HG03095 (cell line): ENCODE results near the gene AKAP8L.
A peak's percentile ranks its signal among the peaks of the same experiment; 100 is the strongest.

Experiments
- ATAC-seq: cut with Tn5 transposase; IDR thresholded peaks from one replicate; pipeline ENCODE4 v1.9.1; 2021; ENCODE audit warnings: moderate library complexity; ENCODE audit not compliant: unreplicated experiment

Gene AKAP8L

DNA sequence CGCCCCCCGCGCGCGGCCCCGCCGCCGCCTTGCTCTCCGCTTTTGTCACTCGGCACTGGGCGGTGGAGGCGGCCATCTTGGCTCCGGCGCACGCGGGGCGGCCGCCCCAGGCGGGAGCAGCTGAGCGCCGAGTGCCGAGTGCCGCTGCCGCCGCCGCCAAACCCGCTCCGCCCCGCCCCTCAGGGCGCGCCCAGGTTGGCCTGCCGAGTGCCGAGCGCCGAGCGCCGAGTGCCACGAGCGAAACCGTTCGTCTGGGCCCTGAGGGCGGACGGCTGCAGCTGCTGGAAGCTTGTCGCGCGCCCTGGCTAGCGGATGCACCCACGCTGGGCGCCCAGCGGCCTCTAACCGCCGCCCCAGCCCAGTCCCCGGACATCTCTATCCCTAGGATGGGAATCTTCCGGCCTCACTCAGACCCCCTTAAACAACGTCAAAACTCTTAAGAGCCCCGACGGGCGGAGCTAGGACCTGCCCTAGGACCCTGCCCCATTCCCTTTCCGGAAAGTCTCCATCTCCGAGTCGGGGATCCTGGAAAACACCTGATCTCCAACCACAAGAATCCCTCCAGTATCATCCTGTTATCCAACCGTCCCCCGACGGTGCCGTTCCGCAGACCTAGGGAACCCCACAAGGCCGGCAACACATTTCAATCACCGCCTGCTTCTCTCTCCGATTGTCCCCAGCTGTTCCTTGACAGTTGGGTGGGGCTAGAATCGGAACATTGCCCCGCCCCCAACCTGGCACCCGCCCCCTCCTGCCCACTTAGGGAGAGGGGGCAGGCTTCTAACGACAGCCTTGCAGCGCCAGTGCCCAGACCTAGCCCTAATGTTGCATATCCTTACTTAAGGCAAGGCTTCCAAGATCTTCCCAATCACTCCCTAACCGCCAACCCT is 14.1 kb upstream of the AKAP8L start:
- peak; percentile 67 for ATAC-seq

- ATAC-seq: no peak
Observed at GRCh38 chr19:15432018-15432494, 13.3 kb upstream of the AKAP8L start.

- ATAC-seq: no peak
Observed at GRCh38 chr19:15431396-15432017, 12.7 kb upstream of the AKAP8L start.

DNA sequence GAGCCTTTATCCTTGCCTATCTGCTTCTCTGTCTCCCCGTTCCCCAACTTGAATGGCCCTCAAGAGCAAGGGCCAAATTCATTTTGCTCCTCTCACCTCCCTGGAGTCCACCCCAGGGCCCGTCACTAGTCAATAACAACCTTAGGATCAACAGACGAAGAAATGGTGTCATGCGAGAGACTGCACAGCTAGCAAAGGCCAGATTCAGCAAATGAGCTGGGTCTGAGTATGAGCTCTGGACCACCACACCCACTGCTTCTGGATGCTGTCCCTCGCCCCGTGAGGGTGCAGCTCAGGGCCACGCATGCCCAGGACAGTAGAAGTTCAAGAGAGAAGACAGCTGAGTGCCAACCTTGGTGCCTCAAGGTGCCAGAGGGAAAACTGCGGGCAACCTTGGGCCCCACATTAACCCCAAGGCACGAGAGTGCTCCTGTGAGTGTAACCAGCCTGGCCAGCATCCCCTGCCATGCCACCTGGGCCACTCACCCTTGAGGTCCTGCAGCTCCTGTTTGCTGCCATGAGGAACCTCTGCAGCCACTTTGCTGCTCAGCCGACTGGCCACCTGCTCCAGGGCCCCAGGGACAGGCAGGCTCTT is 11.8 kb upstream of the AKAP8L start:
- no peak for ATAC-seq

GRCh38 chr19:15429825-15430467 is 11.2 kb upstream of the AKAP8L start:
- no peak for ATAC-seq

GRCh38 chr19:15428956-15429824 is 10.4 kb upstream of the AKAP8L start:
- ATAC-seq: no peak

DNA sequence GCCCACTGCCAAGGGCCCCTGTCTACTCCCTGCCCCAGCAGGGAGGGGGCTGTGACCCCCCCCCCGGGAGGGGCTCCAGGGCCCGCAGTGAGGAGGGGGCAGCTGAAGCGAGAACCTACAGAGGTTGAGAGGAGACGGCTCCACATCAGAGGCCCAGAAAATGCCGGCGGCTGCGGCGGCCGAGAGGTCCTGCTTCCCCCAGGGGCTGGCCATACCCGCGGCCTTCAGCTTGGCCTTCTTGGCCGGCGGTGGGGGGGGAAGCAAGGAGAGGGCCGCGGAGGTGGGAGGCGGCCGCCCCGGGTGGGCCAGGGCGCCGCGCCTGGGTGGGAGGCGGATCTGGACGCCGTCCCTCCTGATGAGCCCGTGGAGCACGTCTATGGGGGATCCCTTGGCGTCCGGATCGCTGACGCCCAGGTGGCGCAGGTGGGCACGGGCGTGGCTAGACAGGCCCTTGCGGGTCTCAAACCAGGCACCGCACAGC is 9.2 kb upstream of the AKAP8L start:
- ATAC-seq: no peak

GRCh38 chr19:15427350-15427700 is 8.5 kb upstream of the AKAP8L start:
- no peak for ATAC-seq

DNA sequence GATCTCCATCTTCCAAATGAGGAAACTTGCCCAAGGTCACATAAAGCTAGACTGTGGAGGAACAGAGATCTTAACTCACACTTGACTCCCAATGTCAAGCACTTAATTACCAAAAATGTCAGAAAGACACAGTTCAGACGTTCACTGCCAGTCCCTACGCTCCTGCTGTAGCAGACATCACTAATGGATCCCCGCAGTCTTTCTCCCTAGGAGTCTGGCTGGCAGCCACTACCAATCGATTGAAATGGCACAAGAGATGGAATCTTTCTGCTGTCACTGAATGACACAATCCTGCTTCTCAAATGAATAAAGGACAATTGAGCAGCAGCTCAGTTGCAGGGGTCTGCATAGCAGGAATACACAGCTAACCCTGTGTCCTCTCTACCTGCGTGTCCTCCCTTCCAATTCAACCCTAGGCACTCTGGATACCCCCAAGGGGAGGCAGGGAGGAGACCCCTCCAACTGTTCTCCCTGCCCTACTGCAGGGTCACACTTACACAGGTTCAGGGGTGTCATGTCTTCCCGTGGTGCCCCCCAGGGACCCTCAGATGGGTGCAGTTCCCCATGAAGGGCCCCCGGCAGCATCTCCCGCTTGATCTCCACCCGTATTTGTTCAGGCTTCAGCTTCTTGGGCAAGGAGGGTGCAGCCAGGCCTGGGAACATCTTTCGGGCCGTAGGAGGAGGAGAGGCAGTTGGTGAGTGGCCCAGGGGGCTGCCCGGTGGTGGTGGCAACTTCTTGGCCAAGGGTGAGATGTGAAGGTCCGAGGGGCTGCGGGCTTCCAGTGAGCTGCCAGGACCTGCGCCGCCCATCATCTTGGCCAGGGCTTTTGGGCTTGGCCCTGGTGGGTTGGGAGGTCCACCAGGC is 7.9 kb upstream of the AKAP8L start:
- ATAC-seq: no peak

DNA sequence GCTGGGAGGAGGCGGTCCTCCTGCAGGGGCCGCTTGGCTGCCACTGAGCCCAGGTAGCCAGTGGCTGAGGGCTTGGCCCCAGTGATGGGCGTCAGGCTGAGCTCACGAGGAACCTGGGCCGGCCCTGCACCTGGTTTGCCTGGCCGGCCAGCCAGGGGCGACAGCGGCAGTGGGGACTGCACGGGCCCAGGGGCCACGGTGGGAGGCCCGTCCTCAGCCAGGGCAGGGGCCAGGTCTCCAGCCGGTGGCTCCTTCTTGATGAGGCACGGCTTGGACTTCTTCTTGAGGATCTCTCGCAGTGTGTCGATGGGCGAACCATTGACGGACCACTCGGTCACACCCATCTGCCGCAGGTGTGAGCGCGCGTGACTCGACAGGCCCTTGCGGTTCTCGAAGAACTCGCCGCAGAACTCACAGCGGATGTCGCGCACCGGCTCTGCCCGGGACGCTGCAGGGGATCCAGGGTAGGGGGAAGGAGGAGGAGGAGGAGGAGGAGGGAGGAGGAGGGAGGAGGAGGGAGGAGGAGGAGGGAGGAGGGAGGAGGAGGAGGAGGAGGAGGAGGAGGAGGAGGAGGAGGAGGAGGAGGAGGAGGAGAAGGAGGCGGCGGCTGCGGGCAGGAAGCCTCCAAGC is 6.6 kb upstream of the AKAP8L start:
- no peak for ATAC-seq

GRCh38 chr19:15424692-15425272 is 6.0 kb upstream of the AKAP8L start:
- ATAC-seq: no peak

DNA sequence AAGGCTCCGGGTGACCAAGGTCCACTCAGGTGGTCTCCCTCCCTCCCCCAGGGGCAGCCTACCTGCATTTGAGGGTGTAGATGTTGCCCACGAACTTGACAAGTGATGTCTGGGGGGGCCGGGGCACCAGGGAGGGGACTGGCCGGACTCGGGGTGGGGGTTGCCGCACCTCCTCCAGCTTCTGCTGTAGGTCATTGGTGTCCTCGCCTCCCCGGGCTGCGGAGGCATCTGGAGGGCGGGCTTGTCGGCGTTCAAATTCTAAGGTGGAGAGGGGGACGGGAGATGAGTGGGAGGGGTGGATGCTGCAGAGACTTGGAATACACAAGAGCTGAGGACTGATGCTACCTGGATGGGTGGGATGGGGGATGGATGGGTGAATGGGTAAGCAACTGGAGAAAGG is 5.3 kb upstream of the AKAP8L start:
- ATAC-seq: no peak

- no peak for ATAC-seq
Observed at GRCh38 chr19:15423130-15423529, 4.3 kb upstream of the AKAP8L start.

DNA sequence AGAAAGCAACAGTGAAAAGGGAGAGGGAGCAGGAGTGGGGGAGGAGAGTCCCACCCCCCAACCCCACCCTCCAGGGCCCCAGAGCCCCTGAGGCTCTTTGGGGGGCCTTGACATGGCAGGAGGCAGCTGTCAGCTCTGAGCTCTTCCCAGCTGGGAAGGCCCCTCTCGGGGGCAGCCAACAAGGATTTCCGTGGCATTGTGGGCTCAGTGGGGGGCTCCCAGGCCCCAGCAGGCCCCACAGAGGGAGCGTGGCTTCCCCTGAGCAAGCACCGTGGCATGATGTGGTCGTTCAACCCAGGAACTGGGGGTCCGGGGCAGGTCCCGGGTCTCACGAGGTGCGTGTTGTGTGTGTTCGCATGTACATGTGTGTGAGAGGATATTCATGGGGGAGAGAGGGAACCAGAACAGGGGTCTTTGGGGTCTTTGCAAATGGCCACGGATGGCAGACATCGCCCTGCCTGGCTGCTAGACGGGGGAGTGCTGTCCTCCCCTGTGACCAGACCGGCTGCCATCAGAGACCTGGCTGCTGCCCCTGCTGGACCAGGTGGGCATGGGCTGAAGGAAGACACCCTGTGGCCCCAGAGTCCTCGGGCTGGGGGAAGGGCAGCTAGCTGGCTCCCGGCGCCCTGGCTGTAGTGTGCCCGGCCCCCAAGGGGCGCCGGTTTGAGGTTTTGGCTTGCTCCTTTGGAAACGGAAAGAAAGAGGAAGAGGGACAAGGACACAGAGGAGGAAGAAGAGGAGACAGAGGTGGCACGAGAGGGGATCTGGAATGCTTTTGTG is 3.7 kb upstream of the AKAP8L start:
- ATAC-seq: no peak

DNA sequence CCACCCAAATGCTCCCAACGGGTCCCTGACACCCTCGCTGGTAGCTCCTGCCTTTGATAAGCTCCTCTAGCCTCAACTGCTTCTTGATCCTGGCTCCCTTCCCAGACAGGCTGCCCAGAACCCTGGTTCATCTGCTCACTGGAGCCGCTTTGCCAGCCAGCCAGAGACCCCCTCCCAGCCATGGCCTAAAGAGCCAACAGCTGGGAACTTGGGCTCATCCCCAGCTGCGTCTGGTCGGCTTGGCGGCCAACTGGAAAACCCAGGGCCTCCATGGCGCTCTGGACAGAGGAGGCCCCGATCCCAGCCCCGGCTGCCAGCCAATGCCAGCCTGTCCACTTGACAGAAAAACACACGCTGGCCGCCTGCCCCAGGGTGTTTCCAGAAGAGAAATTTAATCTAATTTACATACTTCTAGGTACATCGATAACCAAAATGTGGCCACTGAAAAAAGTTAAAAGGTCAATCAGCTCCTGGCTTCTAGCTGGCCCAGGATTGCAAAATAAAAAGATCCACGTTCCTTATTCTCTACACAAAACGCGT is 3.0 kb upstream of the AKAP8L start:
- ATAC-seq: no peak

- no peak for ATAC-seq
Observed at GRCh38 chr19:15421136-15421695, 2.4 kb upstream of the AKAP8L start.

DNA sequence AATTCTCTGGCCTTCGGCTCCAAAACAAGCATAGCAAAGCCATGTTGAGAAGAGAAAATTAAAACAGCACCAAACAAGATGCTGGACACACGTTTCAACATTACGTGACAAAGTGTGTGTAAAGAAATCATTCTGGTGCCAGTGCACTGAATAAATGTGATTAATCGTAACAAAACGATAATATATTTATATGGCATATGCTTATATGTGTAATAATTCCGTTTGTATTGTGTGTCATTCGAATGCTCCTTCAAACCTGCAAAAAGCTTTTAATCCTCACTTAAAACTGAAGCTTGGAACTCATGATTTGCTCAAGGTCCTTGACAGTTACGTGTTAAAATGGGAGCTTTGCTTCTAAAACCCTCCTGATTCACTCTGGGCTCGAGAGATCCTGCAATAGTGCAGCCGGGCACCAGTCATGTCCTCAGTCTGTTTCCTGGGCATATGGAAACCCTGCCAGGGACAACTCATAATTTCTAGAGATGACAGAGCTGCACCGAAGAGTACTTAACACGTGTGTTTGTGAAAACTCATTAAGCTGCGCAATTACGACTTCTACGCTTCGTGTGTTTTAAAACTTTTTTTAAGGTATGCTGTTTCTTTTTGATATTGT is 731 bp upstream of the AKAP8L start:
- no peak for ATAC-seq
